ENCODE data around the gene EMC1. TPM values are rescaled to one million over a fixed set of nuclear protein-coding genes. Genes with fewer than 3 reads are reported as not detected.
"Not testable (repeated sequence)": the region's sequence is repeated elsewhere in the genome, so short reads cannot be mapped to it uniquely, and the experiment has no call there.

The EMC1 gene
- polyA plus RNA-seq, 4 donors = 39.4 to 53.4 (median 47.1) TPM

- no peak for DNase-seq (ENCODE audit: low read depth in 4 of 4, low spot score in 3 of 4)
Observed at GRCh38 chr1:19197845-19198244, 53.5 kb downstream of the EMC1 start.

GRCh38 chr1:19196331-19196730, 55.0 kb downstream of the EMC1 start:
- no peak for DNase-seq (ENCODE audit: low read depth in 4 of 4, low spot score in 3 of 4)

DNA sequence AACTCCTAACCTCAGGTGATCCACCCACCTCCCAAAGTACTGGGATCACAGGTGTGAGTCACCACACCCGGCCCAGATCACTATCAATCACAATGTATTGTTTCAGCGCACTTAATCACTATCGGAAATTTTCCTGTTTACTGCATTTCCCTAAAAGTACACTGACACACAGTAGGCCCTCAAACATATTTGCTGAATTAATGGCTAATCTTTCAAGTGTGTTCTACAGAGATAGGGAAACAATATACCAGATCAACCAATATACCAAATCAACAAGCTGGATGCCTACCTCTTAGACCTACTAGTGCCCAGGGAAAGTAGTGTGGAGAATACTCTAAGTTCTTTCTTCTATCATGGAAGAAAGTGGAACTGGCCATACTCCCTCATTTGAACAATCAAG, 58.3 kb downstream of the EMC1 start:
- no peak for DNase-seq (ENCODE audit: low read depth in 4 of 4, low spot score in 3 of 4)

- DNase-seq (ENCODE audit: low read depth in 4 of 4, low spot score in 3 of 4) = no peak
Observed at GRCh38 chr1:19191811-19192210, 59.5 kb downstream of the EMC1 start.

GRCh38 chr1:19190468-19190867, 60.9 kb downstream of the EMC1 start:
- DNase-seq (ENCODE audit: low read depth in 4 of 4, low spot score in 3 of 4) = no peak

DNA sequence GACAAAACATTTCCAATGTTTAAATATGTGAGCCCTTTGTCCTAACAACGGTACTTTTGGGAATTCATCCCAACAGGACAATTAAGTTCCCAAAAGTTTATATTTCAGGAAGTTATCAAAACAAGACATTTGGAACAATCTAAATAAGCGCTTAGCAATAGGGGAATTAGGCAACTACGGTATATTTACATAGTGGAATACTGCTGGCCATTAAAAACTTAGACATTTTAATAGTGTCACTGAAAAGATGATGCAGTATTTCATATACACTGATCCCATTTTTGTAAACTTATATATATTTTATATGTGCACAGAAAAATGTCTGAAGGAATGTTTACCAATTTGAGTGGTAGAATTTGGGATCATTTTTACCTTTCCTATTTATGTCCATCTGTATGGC, 62.1 kb downstream of the EMC1 start:
- DNase-seq (ENCODE audit: low read depth in 4 of 4, low spot score in 3 of 4) = no peak

GRCh38 chr1:19187852-19188251, 63.5 kb downstream of the EMC1 start:
- no peak for DNase-seq (ENCODE audit: low read depth in 4 of 4, low spot score in 3 of 4)

DNA sequence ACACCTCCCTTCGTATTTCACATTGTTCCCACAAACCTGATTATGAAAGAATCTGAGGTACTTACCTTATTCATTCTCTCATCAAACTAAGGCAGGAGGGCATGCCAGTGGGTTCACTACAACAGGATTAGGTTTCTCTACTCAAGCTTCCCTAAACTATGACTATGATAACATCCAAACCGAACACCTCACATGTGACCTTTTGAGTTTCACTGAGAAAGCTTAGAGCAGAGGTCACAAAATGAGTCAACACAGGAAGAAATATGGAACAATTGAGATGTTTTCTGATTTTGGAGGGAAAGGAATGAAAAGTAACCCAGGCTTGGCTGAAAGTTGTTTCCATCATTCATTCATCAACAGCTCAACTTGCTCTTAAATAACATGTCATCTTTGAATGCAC, 65.3 kb downstream of the EMC1 start:
- no peak for DNase-seq (ENCODE audit: low read depth in 4 of 4, low spot score in 3 of 4)

DNA sequence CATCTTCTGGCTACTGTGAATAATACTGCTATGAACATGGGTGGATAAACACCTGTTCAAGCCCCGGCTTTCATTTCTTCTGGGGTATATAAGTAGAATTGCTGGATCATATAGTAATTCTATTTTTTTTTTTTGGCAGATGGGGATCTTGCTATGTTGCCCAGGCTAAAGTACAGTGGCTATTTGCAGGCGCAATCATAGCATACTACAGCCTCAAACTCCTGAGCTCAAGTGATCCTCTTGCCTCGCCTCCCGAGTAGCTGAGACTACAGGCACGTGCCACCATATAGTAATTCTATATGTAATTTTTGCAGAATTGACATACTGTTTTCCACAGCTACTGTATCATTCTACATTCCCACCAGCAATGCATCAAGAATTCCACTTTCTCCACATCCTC, 69.1 kb downstream of the EMC1 start:
- no peak for DNase-seq (ENCODE audit: low read depth in 4 of 4, low spot score in 3 of 4)

- DNase-seq (ENCODE audit: low read depth in 4 of 4, low spot score in 3 of 4) = not testable (repeated sequence)
Observed at GRCh38 chr1:19180265-19180657, 71.1 kb downstream of the EMC1 start.

- DNase-seq (ENCODE audit: low read depth in 4 of 4, low spot score in 3 of 4) = no peak
Observed at GRCh38 chr1:19179597-19180264, 71.6 kb downstream of the EMC1 start.

DNA sequence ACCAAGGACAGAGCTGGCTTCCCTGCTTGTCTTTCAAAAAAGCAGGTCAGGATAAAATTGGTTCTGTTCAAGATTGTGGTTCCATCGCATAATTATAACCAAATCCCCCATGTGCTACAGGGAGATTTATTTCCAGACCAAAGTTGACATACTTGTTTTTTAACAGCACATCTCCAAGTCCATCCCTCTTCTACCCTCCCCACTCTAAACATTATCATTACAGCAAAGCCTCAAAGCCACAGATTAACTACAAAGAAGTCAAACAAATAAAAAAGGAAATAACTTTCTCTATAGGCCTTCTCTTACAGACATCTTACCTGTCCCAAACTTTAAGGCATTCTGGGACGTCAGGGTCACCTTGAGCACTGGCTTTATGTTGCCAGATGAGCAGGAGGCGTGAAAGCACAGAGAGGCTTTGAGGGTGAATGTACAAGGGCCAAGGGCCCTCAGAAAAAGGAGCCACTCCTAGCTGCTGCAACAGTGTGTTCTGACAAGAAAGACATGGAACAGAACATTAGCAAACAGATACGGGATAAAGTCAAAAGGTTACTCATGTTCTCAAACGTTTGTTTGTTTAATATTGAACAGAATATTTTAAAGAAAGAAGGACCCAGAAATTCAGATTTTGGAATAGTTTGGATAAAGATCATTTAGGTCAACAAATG, 72.5 kb downstream of the EMC1 start:
- DNase-seq (ENCODE audit: low read depth in 4 of 4, low spot score in 3 of 4) = no peak

GRCh38 chr1:19177811-19178210, 73.5 kb downstream of the EMC1 start:
- DNase-seq (ENCODE audit: low read depth in 4 of 4, low spot score in 3 of 4) = no peak

DNA sequence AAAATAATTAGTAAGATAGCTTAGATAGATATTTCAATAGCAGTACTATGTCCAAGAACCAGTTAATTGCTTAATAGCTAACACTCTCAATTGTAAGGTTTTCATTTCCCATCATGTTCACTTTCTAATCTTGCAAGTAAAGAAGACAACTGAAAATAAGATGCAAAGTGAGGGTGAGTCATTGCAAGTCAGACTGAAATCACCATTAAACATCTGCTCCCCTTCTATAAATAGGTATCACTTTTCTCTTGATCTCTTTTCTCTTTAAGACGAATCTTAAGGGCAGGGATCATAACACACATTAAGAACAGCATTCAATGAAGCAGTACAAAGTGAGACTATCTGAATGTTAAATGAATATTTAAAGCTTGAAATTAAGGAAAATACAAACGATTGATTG, 81.7 kb downstream of the EMC1 start:
- no peak for DNase-seq (ENCODE audit: low read depth in 4 of 4, low spot score in 3 of 4)

DNA sequence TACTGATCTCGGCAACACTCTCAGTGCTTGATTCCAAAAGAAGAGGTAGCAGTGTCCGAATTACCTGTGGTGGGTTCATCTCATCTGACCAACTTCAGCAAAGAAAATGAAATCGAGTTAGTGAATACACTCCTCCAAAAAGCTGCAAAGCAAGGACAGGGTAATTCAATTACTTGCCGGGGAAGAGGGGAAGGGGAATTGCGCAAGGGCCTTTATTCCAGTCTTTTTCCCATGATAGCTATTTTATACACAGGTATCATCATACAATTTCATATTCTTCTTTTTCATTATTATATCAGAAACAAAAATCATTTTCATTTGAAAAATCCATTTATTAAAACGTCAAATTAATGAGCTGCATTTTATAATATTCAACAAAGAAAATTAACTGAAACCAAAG, 84.2 kb downstream of the EMC1 start:
- DNase-seq (ENCODE audit: low read depth in 4 of 4, low spot score in 3 of 4) = no peak

GRCh38 chr1:19166066-19166465, 85.3 kb downstream of the EMC1 start:
- no peak for DNase-seq (ENCODE audit: low read depth in 4 of 4, low spot score in 3 of 4)

Other genes starting within 250 kb of the EMC1 start
- 100 to 1,000 TPM in 2 of 4 donors, 10 to 100 TPM in 2; 76.8 to 146 (median 119) TPM for gene UBR4, start 41.3 kb downstream of the EMC1 start, polyA plus RNA-seq (ENCODE audit: insufficient read length in 4 of 4)
- 10 to 100 TPM; 23.7 to 34.6 (median 27.0) TPM for gene MRTO4, start 281 bp upstream of the EMC1 start, polyA plus RNA-seq (ENCODE audit: insufficient read length in 4 of 4)
- 1 to 10 TPM in 2 of 4 donors, under 1 TPM in 2; 0.75 to 3.6 (median 1.2) TPM for gene AKR7A3, start 37.2 kb upstream of the EMC1 start, polyA plus RNA-seq (ENCODE audit: insufficient read length in 4 of 4)
- gene AKR7A2, start 60.6 kb upstream of the EMC1 start, polyA plus RNA-seq (ENCODE audit: insufficient read length in 4 of 4) = 10 to 100 TPM; 53.2 to 96.9 (median 70.5) TPM
- gene SLC66A1, start 60.8 kb upstream of the EMC1 start, polyA plus RNA-seq (ENCODE audit: insufficient read length in 4 of 4) = 10 to 100 TPM in 3 of 4 donors, 1 to 10 TPM in 1; 8.7 to 19.4 (median 10.7) TPM
- gene CAPZB, start 234.0 kb upstream of the EMC1 start, polyA plus RNA-seq (ENCODE audit: insufficient read length in 4 of 4) = 100 to 1,000 TPM; 234 to 249 (median 240) TPM